GM12891 (cell line): ENCODE measurements around the gene CCSER2. TPM values are rescaled to one million over a fixed set of nuclear protein-coding genes. Genes with fewer than 3 reads are reported as not detected.
"Not testable (repeated sequence)": the region's sequence is repeated elsewhere in the genome, so short reads cannot be mapped to it uniquely, and the experiment has no call there.

Experiments used
- DNase-seq: peaks from one replicate; pipeline ENCODE4 v3.0.0; 2011; ENCODE audit warnings: low spot score; ENCODE audit not compliant: insufficient read length
- FAIRE-seq: peaks from 2 replicates; lab custom pipeline; 2011; peaks lifted over from hg19 to GRCh38; lab: Jason Lieb, UNC
- PAX5 ChIP-seq: IDR thresholded peaks from 2 replicates; pipeline ENCODE4 v1.6.1; 2011; ENCODE audit warnings: low read length, moderate library complexity, mild to moderate bottlenecking; ENCODE audit not compliant: insufficient read depth, severe bottlenecking
- POLR2A ChIP-seq: IDR thresholded peaks from 2 replicates; pipeline ENCODE4 v1.6.1; 2011; ENCODE audit warnings: low read depth, low read length, control low read depth
- POLR2AphosphoS5 ChIP-seq: IDR thresholded peaks from 2 replicates; pipeline ENCODE4 v1.6.1; 2011; ENCODE audit warnings: low read depth, low read length, control low read depth
- POU2F2 ChIP-seq: IDR thresholded peaks from 2 replicates; pipeline ENCODE4 v1.6.1; 2011; ENCODE audit warnings: low read depth, mild to moderate bottlenecking, control low read depth, low read length, moderate library complexity
- SPI1 ChIP-seq: IDR thresholded peaks from 2 replicates; pipeline ENCODE4 v1.6.1; 2011; ENCODE audit warnings: low read depth, low read length, control low read depth
- TAF1 ChIP-seq: IDR thresholded peaks from 2 replicates; pipeline ENCODE4 v1.6.1; 2011; ENCODE audit warnings: low read depth, low read length, control low read depth
- polyA plus RNA-seq: library from polyadenylated mRNA; unstranded; fragments of >200 nt; gene quantifications from one replicate; pipeline ENCODE4 v1.2.1, GENCODE V29; 2012; ENCODE audit warnings: low read depth, missing spikeins, inconsistent platforms; ENCODE audit not compliant: missing spikeins

Gene CCSER2
- polyA plus RNA-seq: 5.6 TPM

GRCh38 chr10:84328418-84329195 is at the start of gene CCSER2:
Gene CCSER2 (plus strand): TSS chr10:84328589. CDS start chr10:84371053, 42,464 bp downstream.
- peak; percentile 99 for FAIRE-seq
- peak; percentile 93 for DNase-seq
- TF ChIP-seq SPI1 (no peak), POLR2A (peak; percentile 68), TAF1 (peak; percentile 19; the same call in 1 of the 2 replicates), POLR2AphosphoS5 (no peak; the same call in 1 of the 2 replicates), PAX5 (no peak), POU2F2 (no peak)

DNA sequence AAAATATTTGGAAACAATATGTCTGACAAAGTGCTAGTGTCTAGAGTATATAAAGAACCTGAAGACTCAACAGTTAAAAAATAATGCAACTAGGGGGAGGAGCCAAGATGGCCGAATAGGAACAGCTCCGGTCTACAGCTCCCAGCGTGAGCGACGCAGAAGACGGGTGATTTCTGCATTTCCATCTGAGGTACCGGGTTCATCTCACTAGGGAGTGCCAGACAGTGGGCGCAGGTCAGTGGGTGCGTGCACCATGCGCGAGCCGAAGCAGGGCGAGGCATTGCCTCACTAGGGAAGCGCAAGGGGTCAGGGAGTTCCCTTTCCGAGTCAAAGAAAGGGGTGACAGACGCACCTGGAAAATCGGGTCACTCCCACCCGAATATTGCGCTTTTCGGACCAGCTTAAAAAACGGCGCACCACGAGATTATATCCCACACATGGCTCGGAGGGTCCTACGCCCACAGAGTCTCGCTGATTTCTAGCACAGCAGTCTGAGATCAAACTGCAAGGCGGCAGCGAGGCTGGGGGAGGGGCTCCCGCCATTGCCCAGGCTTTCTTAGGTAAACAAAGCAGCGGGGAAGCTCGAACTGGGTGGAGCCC is 48.4 kb upstream of the CCSER2 start:
- not testable (repeated sequence) for DNase-seq, FAIRE-seq

GRCh38 chr10:84286695-84287094 is 41.7 kb upstream of the CCSER2 start:
- DNase-seq: no peak
- FAIRE-seq: no peak
- TF ChIP-seq POLR2AphosphoS5 (no peak), POU2F2 (no peak), PAX5 (no peak), SPI1 (no peak), POLR2A (no peak), TAF1 (no peak)

- no peak for TF ChIP-seq POLR2A
- no peak for TF ChIP-seq SPI1
- no peak for TF ChIP-seq PAX5
- TF ChIP-seq POLR2AphosphoS5: no peak
- TF ChIP-seq TAF1: no peak
- no peak for TF ChIP-seq POU2F2
- FAIRE-seq (no peak), DNase-seq (no peak)
These were observed 40.2 kb upstream of the CCSER2 start for GRCh38 chr10:84288151-84288550.

- FAIRE-seq (no peak), DNase-seq (no peak)
- no peak for TF ChIP-seq SPI1
- no peak for TF ChIP-seq POLR2AphosphoS5
- TF ChIP-seq PAX5: no peak
- no peak for TF ChIP-seq TAF1
- TF ChIP-seq POLR2A: no peak
- no peak for TF ChIP-seq POU2F2
These were observed 38.7 kb upstream of the CCSER2 start for GRCh38 chr10:84289521-84290200.

- DNase-seq (no peak), FAIRE-seq (no peak)
- TF ChIP-seq POU2F2: no peak
- no peak for TF ChIP-seq POLR2AphosphoS5
- no peak for TF ChIP-seq TAF1
- TF ChIP-seq SPI1: no peak
- TF ChIP-seq PAX5: no peak
- no peak for TF ChIP-seq POLR2A
These were observed 38.2 kb upstream of the CCSER2 start for GRCh38 chr10:84290235-84290634.

DNA sequence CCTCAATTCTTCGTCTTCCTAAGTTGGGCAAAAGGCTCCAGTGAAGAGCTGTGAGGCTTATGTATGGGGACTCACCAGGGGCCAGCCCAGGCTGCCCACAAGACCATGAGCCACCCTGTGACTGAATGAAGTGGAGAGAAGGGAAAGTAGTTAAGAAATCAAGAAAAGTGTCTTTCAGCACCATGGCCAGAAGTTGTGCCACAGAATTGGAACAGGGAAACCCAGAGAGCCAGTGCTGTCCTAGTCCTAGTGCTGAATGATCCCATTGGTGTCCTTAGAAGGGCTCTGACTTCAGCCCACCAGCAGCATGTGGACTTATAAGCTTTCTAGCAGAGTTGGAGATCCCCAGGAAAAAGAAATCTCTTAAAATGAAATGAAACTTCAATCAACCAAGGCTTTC is 37.0 kb upstream of the CCSER2 start:
- FAIRE-seq (no peak), DNase-seq (no peak)
- TF ChIP-seq POU2F2 (no peak), PAX5 (no peak), TAF1 (no peak), POLR2A (no peak), POLR2AphosphoS5 (no peak), SPI1 (no peak)

DNA sequence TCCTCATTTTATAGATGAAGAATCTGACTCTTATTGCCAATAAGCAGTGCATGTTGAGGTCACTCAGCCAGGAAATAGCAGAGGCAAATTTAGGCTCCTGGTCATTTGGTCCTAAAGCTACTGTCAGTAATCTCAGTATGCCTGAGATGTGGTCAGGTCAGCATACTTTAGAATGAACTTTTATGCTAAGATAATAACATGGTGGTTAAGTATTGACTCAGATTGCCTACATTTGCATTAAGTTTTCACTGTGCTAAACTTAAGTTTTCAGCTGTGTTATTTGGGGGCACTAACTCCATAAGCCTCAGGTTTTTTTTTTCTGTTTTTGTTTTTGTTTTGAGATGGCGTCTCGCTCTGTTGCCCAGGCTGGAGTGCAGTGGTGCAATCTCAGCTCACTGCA is 35.9 kb upstream of the CCSER2 start:
- DNase-seq (no peak), FAIRE-seq (peak; percentile 52)
- TF ChIP-seq PAX5 (no peak), POLR2A (no peak), POU2F2 (0 out of 2 replicates have a peak, but pooled peaks have one; percentile 20), POLR2AphosphoS5 (no peak)

- DNase-seq (no peak), FAIRE-seq (no peak)
- TF ChIP-seq SPI1 (no peak), POU2F2 (no peak), POLR2A (no peak), POLR2AphosphoS5 (no peak), PAX5 (no peak), TAF1 (no peak)
These were observed 35.2 kb upstream of the CCSER2 start for GRCh38 chr10:84293171-84293570.

- DNase-seq: no peak
- FAIRE-seq: no peak
These were observed 34.8 kb upstream of the CCSER2 start for GRCh38 chr10:84293574-84294016.

More at GRCh38 chr10:84293574-84294016, 34.8 kb upstream of the CCSER2 start:
- TF ChIP-seq PAX5: no peak
